ENCODE data around the gene ENOPH1.
"Not testable (repeated sequence)": the region's sequence is repeated elsewhere in the genome, so short reads cannot be mapped to it uniquely, and the experiment has no call there.

ENOPH1 gene

GRCh38 chr4:82457266-82457665 is 26.9 kb downstream of the ENOPH1 start:
- H3K4me3 ChIP-seq (ENCODE audit: low read depth, low read length), result no peak overlapping the region
- no peak for TF ChIP-seq CTCF (IDR thresholded peaks at IDR 0.05; ENCODE audit: low read depth, low read length)

GRCh38 chr4:82458729-82459128 is 28.3 kb downstream of the ENOPH1 start:
- H3K4me3 ChIP-seq (ENCODE audit: low read depth, low read length), result no peak overlapping the region
- no peak for TF ChIP-seq CTCF (IDR thresholded peaks at IDR 0.05; ENCODE audit: low read depth, low read length)

- TF ChIP-seq CTCF (IDR thresholded peaks at IDR 0.05; ENCODE audit: low read depth, low read length), result no peak
Observed at GRCh38 chr4:82461710-82462109, 31.3 kb downstream of the ENOPH1 start.

GRCh38 chr4:82462415-82462831 is 32.0 kb downstream of the ENOPH1 start:
- no peak overlapping the region for H3K4me3 ChIP-seq (ENCODE audit: low read depth, low read length)
- TF ChIP-seq CTCF (IDR thresholded peaks at IDR 0.05; ENCODE audit: low read depth, low read length), result peak; percentile 65

More at GRCh38 chr4:82461710-82462109, 31.3 kb downstream of the ENOPH1 start:
- H3K4me3 ChIP-seq (ENCODE audit: low read depth, low read length), result no peak overlapping the region

- TF ChIP-seq CTCF (IDR thresholded peaks at IDR 0.05; ENCODE audit: low read depth, low read length), result no peak
- no peak overlapping the region for H3K4me3 ChIP-seq (ENCODE audit: low read depth, low read length)
Observed at GRCh38 chr4:82463221-82463620, 32.8 kb downstream of the ENOPH1 start.

- no peak for TF ChIP-seq CTCF (IDR thresholded peaks at IDR 0.05; ENCODE audit: low read depth, low read length)
Observed at GRCh38 chr4:82467471-82467870, 37.1 kb downstream of the ENOPH1 start.

GRCh38 chr4:82469791-82470345 is 39.5 kb downstream of the ENOPH1 start:
- H3K4me3 ChIP-seq (ENCODE audit: low read depth, low read length), result no peak overlapping the region
- TF ChIP-seq CTCF (IDR thresholded peaks at IDR 0.05; ENCODE audit: low read depth, low read length), result no peak

More at GRCh38 chr4:82467471-82467870, 37.1 kb downstream of the ENOPH1 start:
- H3K4me3 ChIP-seq (ENCODE audit: low read depth, low read length), result no peak overlapping the region

- H3K4me3 ChIP-seq (ENCODE audit: low read depth, low read length), result not testable (repeated sequence)
Observed at GRCh38 chr4:82473080-82473479, 42.7 kb downstream of the ENOPH1 start.
